LNCAP (cell line): ENCODE measurements around the gene PDE4D.

Experiments used
- TF ChIP-seq, protein P1 (sequence below): fragments of 450-650 bp; IDR thresholded peaks from 2 replicates; pipeline ENCODE4 v1.5.1; 2017; ENCODE audit warnings: mild to moderate bottlenecking

PDE4D gene

DNA sequence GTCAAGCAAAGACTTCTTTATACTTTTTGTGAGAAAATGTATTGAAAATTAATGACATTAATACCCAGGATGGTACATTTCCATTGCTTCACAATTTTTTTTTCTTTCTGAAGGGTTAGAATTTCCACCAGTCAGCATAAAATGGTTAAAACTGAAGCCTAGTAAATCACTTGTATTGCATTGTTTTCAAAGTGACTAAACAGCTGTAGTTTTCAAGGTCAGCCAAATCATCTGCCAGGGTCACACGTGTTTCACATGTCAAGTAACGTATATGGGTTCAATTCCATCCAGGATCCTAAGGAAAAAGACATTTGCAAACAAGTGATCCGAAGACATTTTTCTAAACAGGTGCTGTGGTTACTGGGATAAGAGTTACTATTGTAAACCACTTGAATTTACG, 736.5 kb downstream of the PDE4D start:
- TF ChIP-seq, protein P1, sequence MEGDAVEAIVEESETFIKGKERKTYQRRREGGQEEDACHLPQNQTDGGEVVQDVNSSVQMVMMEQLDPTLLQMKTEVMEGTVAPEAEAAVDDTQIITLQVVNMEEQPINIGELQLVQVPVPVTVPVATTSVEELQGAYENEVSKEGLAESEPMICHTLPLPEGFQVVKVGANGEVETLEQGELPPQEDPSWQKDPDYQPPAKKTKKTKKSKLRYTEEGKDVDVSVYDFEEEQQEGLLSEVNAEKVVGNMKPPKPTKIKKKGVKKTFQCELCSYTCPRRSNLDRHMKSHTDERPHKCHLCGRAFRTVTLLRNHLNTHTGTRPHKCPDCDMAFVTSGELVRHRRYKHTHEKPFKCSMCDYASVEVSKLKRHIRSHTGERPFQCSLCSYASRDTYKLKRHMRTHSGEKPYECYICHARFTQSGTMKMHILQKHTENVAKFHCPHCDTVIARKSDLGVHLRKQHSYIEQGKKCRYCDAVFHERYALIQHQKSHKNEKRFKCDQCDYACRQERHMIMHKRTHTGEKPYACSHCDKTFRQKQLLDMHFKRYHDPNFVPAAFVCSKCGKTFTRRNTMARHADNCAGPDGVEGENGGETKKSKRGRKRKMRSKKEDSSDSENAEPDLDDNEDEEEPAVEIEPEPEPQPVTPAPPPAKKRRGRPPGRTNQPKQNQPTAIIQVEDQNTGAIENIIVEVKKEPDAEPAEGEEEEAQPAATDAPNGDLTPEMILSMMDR: no peak

DNA sequence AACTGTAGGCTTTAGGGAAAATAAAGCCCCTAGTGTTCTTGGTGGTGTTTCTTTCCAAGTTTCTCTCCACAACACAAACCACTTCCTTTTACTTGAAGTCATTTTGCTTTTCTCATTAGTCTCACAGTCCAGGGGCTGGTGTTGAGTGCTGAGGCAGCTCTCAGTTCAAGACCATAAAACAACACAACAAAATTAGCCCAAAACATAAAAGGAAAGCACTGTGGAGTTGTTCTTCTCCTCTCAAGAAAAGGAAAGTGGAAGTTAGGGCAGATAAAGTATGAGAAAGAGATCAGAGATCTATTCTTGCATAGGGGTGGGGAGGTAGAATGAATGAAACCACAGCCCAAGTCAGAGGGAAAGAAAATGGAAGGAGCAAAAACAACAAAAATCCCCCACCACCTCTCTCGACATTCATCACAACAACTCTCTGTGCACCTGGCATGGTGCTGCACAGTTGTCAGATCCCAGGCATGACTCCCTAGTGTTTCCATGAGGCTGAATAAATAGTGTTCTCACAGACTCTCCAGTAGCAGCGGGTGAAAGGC, 740.8 kb downstream of the PDE4D start:
- TF ChIP-seq, protein P1: no peak

DNA sequence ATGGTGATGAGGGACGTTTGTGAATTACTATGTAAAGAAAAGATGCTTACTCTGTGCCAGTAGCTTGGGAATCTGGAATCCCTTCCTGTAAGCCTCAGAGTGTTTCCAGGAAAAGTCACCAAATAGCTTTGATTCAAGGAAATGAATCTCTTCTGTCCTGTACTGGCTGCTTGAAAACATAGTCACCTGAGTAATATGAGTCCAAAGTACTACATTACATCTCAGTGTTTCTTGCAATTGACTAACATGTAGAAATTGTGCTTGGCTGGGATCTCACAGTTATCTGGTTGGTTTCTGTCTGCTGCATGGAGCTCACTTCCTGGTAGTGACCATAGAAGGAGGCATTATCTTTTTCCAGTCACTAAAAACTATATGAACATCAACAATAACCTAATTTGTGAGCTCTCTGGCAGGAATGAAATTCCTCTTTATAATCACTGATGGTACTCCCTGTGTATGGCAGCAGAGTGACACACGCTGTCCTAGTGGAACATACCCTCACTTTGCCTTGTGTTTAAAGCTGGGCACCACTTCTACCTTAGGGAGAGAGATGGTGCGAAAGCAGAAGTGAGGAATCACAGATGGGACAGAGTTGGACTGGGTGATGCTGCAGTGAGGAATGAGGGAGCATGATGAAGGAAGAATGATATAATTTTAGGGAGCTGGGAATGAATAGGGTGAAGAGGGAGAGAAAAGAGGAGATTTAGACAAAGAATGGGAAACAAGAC, 742.2 kb downstream of the PDE4D start:
- TF ChIP-seq, protein P1: no peak

DNA sequence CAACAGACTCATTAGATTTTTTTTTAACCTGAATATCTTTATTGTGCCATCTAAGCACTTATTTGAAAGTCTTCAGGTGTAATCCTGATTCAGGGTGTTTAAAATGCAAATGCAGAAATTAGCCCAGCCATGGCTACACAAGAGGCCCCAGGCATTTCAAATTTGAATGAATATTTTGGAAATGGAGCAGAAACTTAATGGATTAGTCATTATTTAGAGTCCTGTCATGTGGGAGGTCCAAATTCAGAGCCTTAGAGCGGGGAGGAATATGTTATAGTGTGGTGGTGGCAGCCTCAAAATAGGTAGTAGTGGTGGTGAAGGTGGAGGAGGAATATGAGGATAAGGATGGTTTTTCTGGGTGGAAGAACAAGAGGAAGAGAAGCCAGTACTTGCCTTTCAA, 743.7 kb downstream of the PDE4D start:
- TF ChIP-seq, protein P1: no peak

DNA sequence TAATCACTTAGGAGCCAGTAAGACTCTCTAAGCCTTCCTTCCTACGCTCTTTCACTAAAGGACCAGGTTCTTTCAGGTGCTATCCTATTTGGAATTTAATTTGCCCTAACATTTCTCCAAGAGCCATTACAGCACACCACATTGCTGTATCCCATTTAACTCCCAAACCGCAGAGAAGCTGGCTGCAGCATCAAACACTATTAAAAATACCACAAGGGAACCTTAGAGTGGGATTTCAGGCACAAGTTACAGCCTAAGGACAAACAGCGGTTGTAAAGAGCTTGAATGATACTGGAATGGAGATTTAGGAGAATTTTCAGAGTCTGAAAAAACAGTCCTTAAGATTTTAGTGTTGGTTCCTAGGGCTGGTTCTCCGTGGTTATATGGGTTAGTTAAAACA, 744.3 kb downstream of the PDE4D start:
- TF ChIP-seq, protein P1: no peak

DNA sequence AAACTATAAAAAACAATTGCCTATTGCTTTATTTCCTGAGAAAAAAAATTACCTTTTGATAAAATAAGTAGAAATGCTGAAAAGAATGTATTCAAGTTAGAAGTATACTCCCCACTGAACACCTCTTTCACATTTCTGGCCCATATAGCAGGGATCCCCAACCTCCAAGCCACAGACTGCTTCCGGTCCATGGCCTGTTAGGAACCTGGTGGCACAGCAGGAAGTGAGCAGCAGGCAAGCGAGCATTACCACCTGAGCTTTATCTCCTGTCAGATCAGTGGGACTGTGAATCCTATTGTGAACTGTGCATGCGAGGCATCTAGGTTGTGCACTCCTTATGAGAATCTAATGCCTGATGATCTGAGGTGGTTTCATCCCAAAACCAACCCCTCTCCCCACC, 746.8 kb downstream of the PDE4D start:
- TF ChIP-seq, protein P1: no peak

DNA sequence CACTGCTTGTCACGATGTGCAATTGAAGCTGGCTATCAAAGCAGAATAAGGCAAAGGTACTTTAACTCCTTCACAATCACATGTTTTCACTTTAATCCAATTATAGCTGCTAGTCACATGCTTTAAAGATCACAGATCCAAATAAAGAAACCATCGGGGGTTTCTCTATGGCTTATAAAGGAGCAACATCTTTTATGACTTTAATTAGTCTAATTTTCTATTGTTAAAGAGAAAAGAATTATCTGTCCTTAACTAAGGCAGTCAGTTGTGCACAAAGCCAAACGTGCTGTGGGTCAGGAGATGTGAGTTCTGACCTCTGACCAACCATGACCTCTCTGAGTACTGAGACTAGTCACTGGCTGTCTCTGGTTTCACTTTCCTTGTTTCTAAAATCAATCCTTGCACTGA, 749.6 kb downstream of the PDE4D start:
- TF ChIP-seq, protein P1: no peak
